GM19351 (cell line): Measurements from ENCODE around the gene INSR.
"Not testable (repeated sequence)": the region's sequence is repeated elsewhere in the genome, so short reads cannot be mapped to it uniquely, and the experiment has no call there.

ENCODE experiments used
- ATAC-seq: cut with Tn5 transposase; IDR thresholded peaks from one replicate; pipeline ENCODE4 v1.9.1; 2021; ENCODE audit warnings: mild to moderate bottlenecking, moderate library complexity; ENCODE audit not compliant: unreplicated experiment

Gene INSR

GRCh38 chr19:7106711-7107657, 187.2 kb downstream of the INSR start:
- ATAC-seq: no peak

GRCh38 chr19:7104747-7105447, 189.3 kb downstream of the INSR start:
- no peak for ATAC-seq

- ATAC-seq: no peak
Observed at GRCh38 chr19:7101498-7102253, 192.5 kb downstream of the INSR start.

GRCh38 chr19:7099597-7099921, 194.7 kb downstream of the INSR start:
- no peak for ATAC-seq

- peak; percentile 83 for ATAC-seq
Observed at GRCh38 chr19:7098701-7099596, 195.3 kb downstream of the INSR start.

- no peak for ATAC-seq
Observed at GRCh38 chr19:7098096-7098495, 196.1 kb downstream of the INSR start.

- no peak for ATAC-seq
Observed at GRCh38 chr19:7088999-7089398, 205.2 kb downstream of the INSR start.

- ATAC-seq: no peak
Observed at GRCh38 chr19:7083076-7083956, 210.9 kb downstream of the INSR start.

- ATAC-seq: no peak
Observed at GRCh38 chr19:7078008-7078407, 216.2 kb downstream of the INSR start.

- ATAC-seq: no peak
Observed at GRCh38 chr19:7076151-7076550, 218.1 kb downstream of the INSR start.

- no peak for ATAC-seq
Observed at GRCh38 chr19:7074705-7075282, 219.4 kb downstream of the INSR start.

- ATAC-seq: no peak
Observed at GRCh38 chr19:7072541-7072940, 221.7 kb downstream of the INSR start.

GRCh38 chr19:7069904-7070226, 224.3 kb downstream of the INSR start:
- ATAC-seq: peak; percentile 26

- ATAC-seq: peak; percentile 89
Observed at GRCh38 chr19:7069042-7069903, 224.9 kb downstream of the INSR start, which contains the start of gene ZNF557. Gene ZNF557, plus strand, starts transcription at chr19:7069703. Its CDS starts 5,372 bp downstream, at chr19:7075075.

GRCh38 chr19:7068599-7068998, 225.6 kb downstream of the INSR start:
- ATAC-seq: no peak

GRCh38 chr19:7067716-7068115, 226.5 kb downstream of the INSR start:
- no peak for ATAC-seq

- ATAC-seq: not testable (repeated sequence)
Observed at GRCh38 chr19:7067122-7067521, 227.1 kb downstream of the INSR start.

- no peak for ATAC-seq
Observed at GRCh38 chr19:7063764-7064418, 230.3 kb downstream of the INSR start.
